ENCODE measurements around the gene STRIT1. TPM values are rescaled to one million over a fixed set of nuclear protein-coding genes. Genes with fewer than 3 reads are reported as not detected.
A peak's percentile ranks its signal among the peaks of the same experiment; 100 is the strongest.
"Not testable (repeated sequence)": the region's sequence is repeated elsewhere in the genome, so short reads cannot be mapped to it uniquely, and the experiment has no call there.

The STRIT1 gene
- polyA plus RNA-seq, 6 donors from 2014 or later, result not detected

- Mint-ChIP-seq H3K36me3 (peaks cover 0 to 14% of the 10 kb centered on the region in 2 donors), H3K9me3 (peaks cover 0 to 11% (median 7%) of the 10 kb centered on the region in 7 donors)
- not testable (repeated sequence) for H3K4me1 Mint-ChIP-seq; H3K27ac Mint-ChIP-seq; DNase-seq; H3K4me3 Mint-ChIP-seq; H3K27me3 Mint-ChIP-seq; ATAC-seq (ENCODE audit: low read depth in 2 of 2)
Observed at GRCh38 chr3:155275159-155275754, 18.2 kb downstream of the STRIT1 start.

- H3K36me3 Mint-ChIP-seq, result peaks cover 0 to 10% of the 10 kb centered on the region in 2 donors
- not testable (repeated sequence) for DNase-seq; H3K4me1 Mint-ChIP-seq; ATAC-seq (ENCODE audit: low read depth in 2 of 2); H3K4me3 Mint-ChIP-seq; H3K9me3 Mint-ChIP-seq; H3K27me3 Mint-ChIP-seq
- peak overlapping the region in 2 of 6 donors; percentile 53 to 91 for H3K27ac Mint-ChIP-seq
Observed at GRCh38 chr3:155274435-155274834, 19.0 kb downstream of the STRIT1 start.

- Mint-ChIP-seq H3K9me3 (no peaks in the 10 kb centered on the region), H3K36me3 (no peaks in the 10 kb centered on the region), H3K27me3 (no peaks in the 10 kb centered on the region), H3K4me3 (no peak overlapping the region), H3K27ac (no peak overlapping the region), H3K4me1 (no peaks in the 10 kb centered on the region)
- ATAC-seq (ENCODE audit: low read depth in 2 of 2), result no peak
- DNase-seq, result no peak
Observed at GRCh38 chr3:155271343-155271613, 22.2 kb downstream of the STRIT1 start.

GRCh38 chr3:155270485-155271342 lies 22.8 kb downstream of the STRIT1 start:
- no peak for DNase-seq
- H3K27me3 Mint-ChIP-seq, result no peaks in the 10 kb centered on the region
- no peaks in the 10 kb centered on the region for H3K4me1 Mint-ChIP-seq
- H3K4me3 Mint-ChIP-seq, result no peak overlapping the region
- no peaks in the 10 kb centered on the region for H3K9me3 Mint-ChIP-seq
- H3K36me3 Mint-ChIP-seq, result no peaks in the 10 kb centered on the region
- no peak overlapping the region for H3K27ac Mint-ChIP-seq
- ATAC-seq (ENCODE audit: low read depth in 2 of 2), result no peak

GRCh38 chr3:155270063-155270462 lies 23.4 kb downstream of the STRIT1 start:
- Mint-ChIP-seq H3K4me3 (no peak overlapping the region), H3K27ac (no peak overlapping the region), H3K27me3 (no peaks in the 10 kb centered on the region), H3K36me3 (no peaks in the 10 kb centered on the region), H3K9me3 (no peaks in the 10 kb centered on the region), H3K4me1 (no peaks in the 10 kb centered on the region)
- ATAC-seq (ENCODE audit: low read depth in 2 of 2) (no peak), DNase-seq (no peak)

- H3K36me3 Mint-ChIP-seq; DNase-seq; H3K4me3 Mint-ChIP-seq; H3K4me1 Mint-ChIP-seq; ATAC-seq (ENCODE audit: low read depth in 2 of 2); H3K27ac Mint-ChIP-seq; H3K27me3 Mint-ChIP-seq; H3K9me3 Mint-ChIP-seq: not testable (repeated sequence)
Observed at GRCh38 chr3:155262855-155263254, 30.6 kb downstream of the STRIT1 start.

- no peak overlapping the region for H3K27ac Mint-ChIP-seq
- no peaks in the 10 kb centered on the region for H3K27me3 Mint-ChIP-seq
- peaks cover 0 to 4% (median 0%) of the 10 kb centered on the region in 7 donors for H3K9me3 Mint-ChIP-seq
- H3K36me3 Mint-ChIP-seq, result no peaks in the 10 kb centered on the region
- H3K4me1 Mint-ChIP-seq, result no peaks in the 10 kb centered on the region
- DNase-seq, result no peak
- H3K4me3 Mint-ChIP-seq, result no peak overlapping the region
- ATAC-seq (ENCODE audit: low read depth in 2 of 2), result no peak
Observed at GRCh38 chr3:155262295-155262694, 31.2 kb downstream of the STRIT1 start.

GRCh38 chr3:155254445-155254844 lies 39.0 kb downstream of the STRIT1 start:
- DNase-seq (no peak), ATAC-seq (ENCODE audit: low read depth in 2 of 2) (no peak)
- Mint-ChIP-seq H3K27ac (peak overlapping the region in 1 of 6 donors; percentile 15), H3K9me3 (peaks cover 0 to 3% (median 0%) of the 10 kb centered on the region in 7 donors), H3K4me3 (no peak overlapping the region), H3K36me3 (no peaks in the 10 kb centered on the region), H3K27me3 (no peaks in the 10 kb centered on the region), H3K4me1 (peaks cover 4 to 7% (median 6%) of the 10 kb centered on the region in 3 donors)

- peaks cover 0 to 3% (median 0%) of the 10 kb centered on the region in 7 donors for H3K9me3 Mint-ChIP-seq
- DNase-seq, result no peak
- H3K4me1 Mint-ChIP-seq, result peaks cover 4 to 7% (median 6%) of the 10 kb centered on the region in 3 donors
- no peak overlapping the region for H3K4me3 Mint-ChIP-seq
- H3K27ac Mint-ChIP-seq, result peak overlapping the region in 2 of 6 donors; percentile 45 to 76
- no peaks in the 10 kb centered on the region for H3K27me3 Mint-ChIP-seq
- ATAC-seq (ENCODE audit: low read depth in 2 of 2), result no peak
- no peaks in the 10 kb centered on the region for H3K36me3 Mint-ChIP-seq
Observed at GRCh38 chr3:155252535-155252934, 40.9 kb downstream of the STRIT1 start.

GRCh38 chr3:155252021-155252420 lies 41.5 kb downstream of the STRIT1 start:
- ATAC-seq (ENCODE audit: low read depth in 2 of 2) (peak; percentile 42 to 69), DNase-seq (no peak)
- Mint-ChIP-seq H3K9me3 (peaks cover 0 to 3% (median 0%) of the 10 kb centered on the region in 7 donors), H3K36me3 (no peaks in the 10 kb centered on the region), H3K4me1 (peaks cover 4 to 7% (median 6%) of the 10 kb centered on the region in 3 donors), H3K27me3 (no peaks in the 10 kb centered on the region), H3K4me3 (no peak overlapping the region), H3K27ac (peak overlapping the region in 4 of 6 donors; percentile 31 to 76 (median 52))

GRCh38 chr3:155248531-155249187 lies 44.8 kb downstream of the STRIT1 start:
- ATAC-seq (ENCODE audit: low read depth in 2 of 2) (no peak), DNase-seq (no peak)
- no peak overlapping the region for H3K4me3 Mint-ChIP-seq
- H3K36me3 Mint-ChIP-seq, result no peaks in the 10 kb centered on the region
- H3K9me3 Mint-ChIP-seq, result no peaks in the 10 kb centered on the region
- peaks cover 4 to 7% (median 6%) of the 10 kb centered on the region in 3 donors for H3K4me1 Mint-ChIP-seq
- no peak overlapping the region for H3K27ac Mint-ChIP-seq
- H3K27me3 Mint-ChIP-seq, result no peaks in the 10 kb centered on the region

GRCh38 chr3:155244699-155245098 lies 48.8 kb downstream of the STRIT1 start:
- DNase-seq, result no peak
- Mint-ChIP-seq H3K27me3 (peaks cover 0 to 2% (median 0%) of the 10 kb centered on the region in 3 donors), H3K4me3 (no peak overlapping the region), H3K4me1 (no peaks in the 10 kb centered on the region), H3K9me3 (peaks cover 0 to 1% (median 0%) of the 10 kb centered on the region in 7 donors), H3K27ac (no peak overlapping the region), H3K36me3 (no peaks in the 10 kb centered on the region)
- ATAC-seq (ENCODE audit: low read depth in 2 of 2), result no peak

GRCh38 chr3:155244216-155244615 lies 49.3 kb downstream of the STRIT1 start:
- Mint-ChIP-seq H3K27me3 (peaks cover 0 to 7% (median 0%) of the 10 kb centered on the region in 3 donors), H3K36me3 (no peaks in the 10 kb centered on the region), H3K27ac (peak overlapping the region in 1 of 6 donors; percentile 30), H3K4me1 (no peaks in the 10 kb centered on the region), H3K9me3 (peaks cover 0 to 3% (median 0%) of the 10 kb centered on the region in 7 donors), H3K4me3 (no peak overlapping the region)
- ATAC-seq (ENCODE audit: low read depth in 2 of 2), result no peak
- no peak for DNase-seq

- peaks cover 0 to 12% (median 0%) of the 10 kb centered on the region in 3 donors for H3K27me3 Mint-ChIP-seq
Observed at GRCh38 chr3:155243512-155243921, 50.0 kb downstream of the STRIT1 start.

More at GRCh38 chr3:155243512-155243921, 50.0 kb downstream of the STRIT1 start:
- ATAC-seq (ENCODE audit: low read depth in 2 of 2) (no peak), DNase-seq (no peak)
- H3K4me3 Mint-ChIP-seq, result no peak overlapping the region
- no peaks in the 10 kb centered on the region for H3K36me3 Mint-ChIP-seq
- H3K4me1 Mint-ChIP-seq, result no peaks in the 10 kb centered on the region
- peaks cover 0 to 3% (median 0%) of the 10 kb centered on the region in 7 donors for H3K9me3 Mint-ChIP-seq
- no peak overlapping the region for H3K27ac Mint-ChIP-seq

Measured in naive B cell (primary cell).